Upper lobe of left lung (tissue), 4 donors: ENCODE measurements around the gene ENDOV.

Source experiments
- POLR2A ChIP-seq, 4 donors: fragments of 450-650 bp; IDR thresholded peaks; one replicate each; pipeline ENCODE4 v1.5.1; 2016 to 2017; ENCODE audit warnings: antibody characterized with exemption in 4 of 4, mild to moderate bottlenecking in 2 of 4
- TF ChIP-seq, protein P1 (sequence below), 6 experiments: fragments of 450-650 bp in 4 of 6; fragments of 200-600 bp in 2 of 6; sonication (generic) in 2 of 6; IDR thresholded peaks; one replicate each; pipeline ENCODE4 v1.5.1; 2016 to 2019; ENCODE audit warnings: antibody characterized with exemption in 6 of 6

DNA sequence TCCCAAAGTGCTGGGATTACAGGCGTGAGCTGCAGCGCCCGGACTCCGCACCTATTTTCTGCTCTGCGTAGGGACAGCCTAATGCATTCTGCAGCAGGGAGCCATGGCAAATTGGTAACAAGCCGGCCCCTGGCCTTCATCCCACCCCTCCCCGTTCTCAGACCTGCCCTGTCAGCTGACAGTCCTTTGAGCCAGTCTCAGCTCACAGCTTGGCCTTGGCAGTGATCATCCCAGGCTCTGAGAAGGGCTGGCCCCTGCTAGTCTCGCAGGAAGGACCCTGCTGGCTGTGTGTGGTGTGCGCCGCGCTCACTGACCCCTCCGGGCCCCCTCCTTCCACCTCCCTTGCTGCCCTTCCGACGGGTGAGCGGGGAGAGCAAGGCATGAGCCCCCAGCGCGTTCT, 71.7 kb downstream of the ENDOV start:
- no peak for TF ChIP-seq POLR2A (IDR thresholded peaks at IDR 0.05)
- TF ChIP-seq, protein P1, sequence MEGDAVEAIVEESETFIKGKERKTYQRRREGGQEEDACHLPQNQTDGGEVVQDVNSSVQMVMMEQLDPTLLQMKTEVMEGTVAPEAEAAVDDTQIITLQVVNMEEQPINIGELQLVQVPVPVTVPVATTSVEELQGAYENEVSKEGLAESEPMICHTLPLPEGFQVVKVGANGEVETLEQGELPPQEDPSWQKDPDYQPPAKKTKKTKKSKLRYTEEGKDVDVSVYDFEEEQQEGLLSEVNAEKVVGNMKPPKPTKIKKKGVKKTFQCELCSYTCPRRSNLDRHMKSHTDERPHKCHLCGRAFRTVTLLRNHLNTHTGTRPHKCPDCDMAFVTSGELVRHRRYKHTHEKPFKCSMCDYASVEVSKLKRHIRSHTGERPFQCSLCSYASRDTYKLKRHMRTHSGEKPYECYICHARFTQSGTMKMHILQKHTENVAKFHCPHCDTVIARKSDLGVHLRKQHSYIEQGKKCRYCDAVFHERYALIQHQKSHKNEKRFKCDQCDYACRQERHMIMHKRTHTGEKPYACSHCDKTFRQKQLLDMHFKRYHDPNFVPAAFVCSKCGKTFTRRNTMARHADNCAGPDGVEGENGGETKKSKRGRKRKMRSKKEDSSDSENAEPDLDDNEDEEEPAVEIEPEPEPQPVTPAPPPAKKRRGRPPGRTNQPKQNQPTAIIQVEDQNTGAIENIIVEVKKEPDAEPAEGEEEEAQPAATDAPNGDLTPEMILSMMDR (IDR thresholded peaks at IDR 0.05) = no peak
